Measurements from ENCODE around the gene IMMP2L.

IMMP2L gene

DNA sequence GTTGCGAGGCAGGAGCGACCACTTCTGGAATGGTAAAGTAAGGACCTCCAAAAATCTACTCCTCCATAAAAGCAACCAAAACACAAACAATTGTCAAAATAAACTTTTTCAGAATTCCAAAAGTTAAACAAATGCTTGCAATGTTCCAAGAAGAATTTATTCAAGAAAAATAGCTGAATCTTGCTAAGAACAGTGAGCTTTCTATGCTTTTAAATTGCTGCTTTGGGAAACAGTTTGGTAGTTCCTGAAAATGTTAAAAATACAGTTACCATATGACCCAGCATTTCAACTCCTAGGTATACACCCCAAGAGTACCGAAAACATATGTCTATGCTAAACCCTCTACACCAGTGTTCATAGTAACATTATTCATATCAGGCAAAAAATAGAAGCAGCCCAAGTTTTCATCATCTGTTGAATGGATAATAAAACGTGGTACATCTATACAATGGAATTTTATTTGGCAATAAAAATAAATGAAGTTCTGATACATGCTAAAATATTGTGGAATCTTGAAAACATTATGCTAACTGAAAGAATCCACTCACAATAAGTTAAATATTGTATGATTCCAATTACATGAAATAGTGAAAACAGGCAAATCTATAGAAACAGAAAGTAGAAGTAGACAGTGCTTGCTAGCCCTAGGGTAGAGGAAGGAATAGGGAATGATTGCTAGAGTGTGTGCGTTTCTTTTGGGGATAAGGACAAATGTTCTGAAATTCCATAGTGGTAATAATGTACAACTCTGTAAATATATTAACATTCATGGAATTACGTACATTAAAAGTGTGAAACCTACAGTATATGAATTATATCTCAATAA, 414.4 kb downstream of the IMMP2L start:
- DNase-seq (ENCODE audit: low spot score) = no peak

DNA sequence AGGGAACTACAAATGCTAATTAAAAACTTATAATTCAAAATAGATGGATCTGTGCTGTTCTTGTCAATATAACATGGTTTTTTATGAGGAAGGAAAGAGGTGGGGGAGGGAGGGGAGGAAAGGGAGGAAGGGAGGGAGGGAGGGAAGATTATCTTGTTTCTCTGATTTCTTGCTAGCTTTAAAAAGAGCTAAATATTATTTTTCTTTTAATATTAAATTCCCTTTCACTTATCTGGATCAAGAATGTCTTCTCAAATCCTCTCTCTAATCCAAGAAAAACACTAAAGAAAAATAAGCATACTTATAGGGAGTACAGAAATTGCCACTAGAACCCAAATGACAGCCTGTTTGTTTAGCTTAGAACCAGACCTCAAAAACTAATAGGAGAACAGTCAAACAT, 416.2 kb downstream of the IMMP2L start:
- no peak for DNase-seq (ENCODE audit: low spot score)

DNA sequence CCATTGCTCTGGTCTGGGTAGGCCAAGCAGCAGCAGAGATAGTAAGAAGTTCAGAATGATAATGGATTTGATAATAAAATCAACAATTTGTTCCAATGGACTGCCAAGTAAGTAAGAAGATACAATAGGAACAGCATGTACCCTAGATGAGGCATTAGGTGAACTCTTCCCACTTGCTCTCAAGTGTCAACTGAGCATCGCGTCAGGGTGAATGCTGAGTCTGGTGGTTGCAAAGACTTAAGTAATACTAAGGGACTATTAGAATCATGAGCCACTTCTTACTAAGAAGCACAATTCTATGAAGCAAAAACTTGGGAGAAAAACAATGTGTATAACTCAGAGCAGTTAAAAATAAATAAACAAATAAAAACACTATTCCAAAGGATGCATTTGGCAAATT, 416.8 kb downstream of the IMMP2L start:
- DNase-seq (ENCODE audit: low spot score) = no peak

DNA sequence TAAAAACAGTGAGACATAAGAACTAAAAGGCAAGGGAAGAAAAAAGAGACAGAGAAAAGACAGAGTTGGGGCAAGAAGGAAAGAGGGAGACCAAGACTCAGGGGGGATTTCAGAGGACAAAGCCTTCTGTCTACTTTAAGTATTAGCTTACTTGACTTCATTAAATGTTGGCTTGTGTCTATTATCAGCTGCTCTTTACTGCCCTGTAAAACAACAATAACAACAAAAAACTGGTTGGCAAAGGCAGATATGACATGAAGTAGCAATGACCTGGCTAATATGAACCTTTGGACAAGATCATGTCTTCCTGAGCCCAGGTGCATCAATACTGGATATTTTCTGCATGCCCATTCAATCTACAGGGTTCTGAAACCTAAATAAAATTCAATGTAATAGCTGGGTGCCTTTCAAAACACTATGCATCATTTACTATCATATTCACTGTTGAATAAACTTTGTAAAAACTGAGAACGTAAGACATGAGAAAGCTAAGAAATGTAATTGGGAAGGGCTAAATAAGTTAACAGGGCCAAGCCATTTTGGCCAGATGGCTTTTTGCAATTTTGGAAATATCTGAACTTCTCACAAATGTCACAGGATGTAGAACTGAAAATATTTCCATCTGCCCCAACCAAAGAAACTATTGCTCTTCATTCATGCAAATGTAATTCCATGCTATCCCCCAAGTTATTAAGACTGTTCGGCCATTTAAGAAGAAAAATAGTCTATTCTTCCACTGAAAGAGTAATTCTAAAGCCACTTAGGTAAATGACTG, 422.0 kb downstream of the IMMP2L start:
- DNase-seq (ENCODE audit: low spot score) = no peak

DNA sequence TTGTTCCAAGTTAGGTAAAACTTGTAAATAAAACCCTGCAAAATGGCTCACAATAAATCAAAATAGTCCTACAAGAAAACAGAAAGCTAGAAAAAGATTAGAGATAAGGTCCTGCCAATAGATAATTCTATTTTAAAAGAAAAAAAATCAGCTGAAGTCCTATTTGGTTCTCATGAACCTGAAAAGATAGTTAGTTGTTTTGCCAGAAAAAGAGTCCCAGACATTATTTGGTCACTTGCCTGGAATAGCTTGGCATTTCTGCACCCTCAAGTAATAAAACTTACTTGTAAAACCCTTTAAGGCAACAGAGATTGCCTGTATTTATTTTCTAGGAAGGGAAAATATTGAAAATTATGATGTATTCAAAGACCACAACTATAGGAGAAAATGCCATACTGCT, 423.7 kb downstream of the IMMP2L start:
- DNase-seq (ENCODE audit: low spot score) = no peak

DNA sequence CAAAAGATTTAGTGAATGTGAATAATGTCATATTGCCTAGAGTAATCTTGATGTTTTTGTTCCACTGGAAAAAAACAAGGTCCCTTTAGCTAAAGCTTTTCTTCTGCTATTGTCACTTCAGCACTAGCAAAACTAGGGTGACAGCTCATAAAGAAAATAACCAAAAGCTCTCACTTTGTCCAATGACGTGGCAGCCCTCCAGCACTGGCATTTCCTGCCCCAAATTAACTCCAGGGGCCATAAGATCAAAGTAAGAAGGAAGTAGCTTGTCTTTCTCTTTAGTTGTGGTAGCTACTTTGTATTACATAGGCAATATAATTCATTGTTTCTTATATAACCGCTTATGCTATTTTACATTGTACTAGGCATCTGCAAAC, 424.1 kb downstream of the IMMP2L start:
- DNase-seq (ENCODE audit: low spot score) = no peak

DNA sequence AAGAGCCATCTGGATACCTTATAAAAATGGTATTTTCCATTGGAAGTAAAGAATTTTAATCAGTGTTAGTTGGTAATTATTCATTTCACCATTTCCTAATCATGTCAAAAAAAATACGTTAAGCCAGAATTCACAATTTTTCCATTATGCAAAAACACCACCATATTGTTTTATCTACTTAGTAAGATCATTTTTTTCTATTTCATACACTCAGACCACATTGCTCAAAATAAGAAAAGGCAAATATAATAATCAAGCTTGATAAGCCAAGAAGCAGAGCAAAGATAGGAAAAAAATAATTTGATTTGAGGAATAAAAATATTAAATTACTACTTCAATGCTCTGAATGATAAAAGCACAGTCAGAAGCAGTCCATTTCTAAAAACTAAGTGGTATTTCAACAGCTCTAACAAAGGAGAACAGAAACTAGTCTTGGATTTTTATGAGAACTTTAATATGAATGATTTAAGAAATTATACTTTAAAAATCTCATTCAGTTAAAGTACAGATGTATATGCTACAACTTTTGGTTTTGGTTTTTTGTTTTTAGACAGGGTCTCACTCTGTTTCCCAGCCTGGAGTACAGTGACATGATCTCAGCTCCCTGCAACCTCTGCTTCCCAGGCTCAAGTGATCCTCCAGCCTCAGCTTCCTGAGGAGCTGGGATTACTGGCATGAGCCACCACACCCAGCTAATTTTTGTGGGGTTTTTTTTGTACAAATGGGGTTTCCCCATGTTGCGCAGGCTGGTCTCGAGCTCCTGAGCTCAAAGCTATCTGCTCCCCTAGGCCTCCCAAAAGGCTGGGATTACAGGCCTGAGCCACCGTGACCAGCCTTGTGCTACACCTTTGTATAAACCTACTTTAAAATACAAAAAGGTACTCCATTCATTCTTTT, 424.7 kb downstream of the IMMP2L start:
- DNase-seq (ENCODE audit: low spot score) = no peak

DNA sequence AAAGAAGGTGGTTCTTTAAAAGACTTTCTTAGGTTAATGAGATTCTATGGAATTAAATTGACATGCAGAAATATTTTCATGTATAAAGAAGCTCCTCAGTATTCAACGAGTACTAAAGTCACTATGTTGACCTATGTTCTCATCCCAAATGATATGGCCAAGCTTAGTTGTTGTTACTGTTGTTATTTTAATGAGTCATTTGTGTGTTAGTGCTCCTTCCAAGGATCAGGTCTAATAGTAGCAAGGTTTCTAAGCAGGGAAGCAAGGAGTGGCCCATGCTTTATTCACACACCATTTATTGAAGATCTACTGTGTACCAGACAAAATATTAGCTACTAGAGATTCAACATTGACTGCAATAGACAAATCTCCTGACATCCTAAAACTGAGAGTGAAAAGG, 429.5 kb downstream of the IMMP2L start:
- no peak for DNase-seq (ENCODE audit: low spot score)

DNA sequence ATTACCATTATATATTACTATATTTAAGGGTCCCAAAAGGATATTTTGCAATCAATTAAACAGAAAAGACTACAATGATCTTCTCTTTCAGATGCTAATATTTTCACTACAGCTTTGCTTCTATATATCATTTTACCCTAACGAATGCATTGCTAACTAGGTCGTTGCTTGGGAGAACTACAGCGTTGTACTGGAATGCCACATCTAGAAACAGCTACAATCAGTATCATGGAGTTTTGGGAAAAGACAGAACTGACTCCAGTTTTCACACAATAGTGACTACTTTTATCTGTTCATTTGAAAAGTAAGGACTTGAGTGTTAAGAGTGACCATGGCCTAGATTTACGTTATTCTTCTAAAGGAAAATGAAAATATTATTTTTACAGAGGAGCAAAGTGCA, 432.9 kb downstream of the IMMP2L start:
- no peak for DNase-seq (ENCODE audit: low spot score)

DNA sequence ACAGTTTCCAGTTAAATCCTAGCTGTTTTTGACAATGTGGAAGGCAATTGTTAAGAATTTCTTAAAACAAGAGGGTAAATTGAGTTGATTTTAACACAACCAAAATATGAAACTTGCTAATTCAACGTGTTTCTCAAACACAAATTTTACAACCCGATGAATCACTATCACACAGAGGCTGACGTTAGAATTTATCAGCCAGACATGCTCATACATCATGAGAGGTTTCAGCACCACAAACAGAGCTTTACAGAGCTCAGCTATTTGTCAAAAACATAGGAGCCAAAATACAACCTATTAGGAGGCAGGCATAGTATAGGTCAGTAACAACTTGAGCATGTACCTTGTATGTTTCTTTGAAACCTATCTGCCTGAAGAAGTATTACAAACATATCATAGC, 435.3 kb downstream of the IMMP2L start:
- no peak for DNase-seq (ENCODE audit: low spot score)

DNA sequence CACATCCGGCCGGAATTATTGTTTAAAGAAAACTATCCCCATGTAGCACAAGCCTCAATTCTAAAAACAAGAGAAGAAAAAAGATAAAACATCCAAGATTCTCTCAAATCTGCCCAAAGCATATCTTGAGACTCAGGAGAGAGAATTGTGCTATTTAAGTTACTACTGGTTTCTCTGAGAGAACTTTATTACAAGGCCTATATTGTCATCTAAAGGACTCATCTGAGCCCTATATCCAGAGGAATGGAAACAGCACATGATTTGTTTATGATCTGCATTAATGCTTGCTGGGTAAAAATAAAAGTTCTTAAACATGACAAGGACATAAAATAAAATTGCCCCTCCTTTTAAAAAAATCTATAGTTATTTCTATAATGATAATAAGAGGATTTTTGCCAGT, 446.3 kb downstream of the IMMP2L start:
- no peak for DNase-seq (ENCODE audit: low spot score)

DNA sequence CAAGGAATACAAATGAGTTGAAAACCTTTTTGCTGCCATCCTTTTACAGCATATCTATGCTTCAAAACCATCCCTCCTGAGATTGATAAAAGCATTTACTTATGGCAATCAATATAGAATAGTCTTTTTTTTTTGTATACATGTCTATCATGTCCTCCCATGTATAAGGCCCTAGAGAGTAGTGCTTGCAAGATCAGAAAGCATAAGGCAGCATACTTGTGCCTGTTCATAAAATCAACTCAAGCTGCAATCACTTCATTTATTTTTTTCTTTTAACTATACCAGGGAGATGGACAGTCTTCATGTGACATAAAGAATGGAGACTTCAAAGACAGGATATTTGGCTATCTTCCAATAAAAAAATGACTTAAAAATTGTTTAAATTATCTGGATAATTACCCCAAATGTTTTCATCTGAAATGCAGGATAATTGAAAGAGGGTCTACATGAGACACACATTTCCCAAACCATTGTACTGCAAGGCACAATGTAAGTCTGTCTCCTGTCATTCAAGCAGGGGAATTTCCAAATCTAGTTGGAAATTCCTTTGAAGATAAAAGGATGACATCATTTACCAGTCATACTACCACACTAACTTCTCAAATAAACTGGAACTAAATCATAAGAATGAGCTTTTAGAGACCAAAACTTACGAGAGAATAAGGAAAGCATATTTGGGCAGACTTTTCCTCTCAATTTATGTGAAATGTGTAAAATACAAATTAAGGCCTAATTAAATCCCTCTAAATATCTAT, 448.9 kb downstream of the IMMP2L start:
- no peak for DNase-seq (ENCODE audit: low spot score)

DNA sequence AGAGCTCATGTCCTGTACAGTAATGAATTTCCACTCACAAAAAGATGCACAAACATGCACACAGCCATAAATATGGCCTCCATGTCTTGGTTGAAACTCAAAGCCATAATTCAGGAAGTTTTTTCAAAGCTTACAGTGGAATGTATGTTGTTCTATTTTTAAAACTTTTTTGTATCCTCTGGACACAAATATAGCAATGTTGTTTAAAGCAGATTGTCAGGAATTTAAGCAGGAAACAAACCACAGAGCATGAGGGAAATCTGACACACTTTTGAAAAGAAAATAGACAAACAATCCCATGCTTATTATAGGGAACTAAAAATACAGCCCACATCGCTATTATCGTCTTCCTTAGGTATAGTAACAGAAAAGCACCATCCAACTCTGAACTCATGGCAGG, 449.9 kb downstream of the IMMP2L start:
- no peak for DNase-seq (ENCODE audit: low spot score)

DNA sequence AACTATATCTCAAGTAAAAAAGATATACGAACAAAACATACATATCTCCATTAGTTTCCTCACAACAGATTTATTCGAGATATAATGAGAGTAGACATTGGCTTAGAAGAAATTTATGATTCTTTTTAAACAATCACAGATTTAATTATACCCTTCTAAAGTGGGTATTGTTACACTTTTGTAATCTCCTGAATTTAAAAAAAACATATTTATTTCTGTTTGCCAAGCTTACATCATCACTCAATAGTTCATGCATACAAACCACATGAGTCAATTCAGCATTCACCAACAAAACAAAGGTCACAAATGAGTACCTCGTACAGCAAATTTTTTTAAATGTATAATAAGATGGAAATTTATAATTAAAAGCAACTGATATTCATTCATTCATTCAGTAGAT, 453.8 kb downstream of the IMMP2L start:
- DNase-seq (ENCODE audit: low spot score) = no peak

DNA sequence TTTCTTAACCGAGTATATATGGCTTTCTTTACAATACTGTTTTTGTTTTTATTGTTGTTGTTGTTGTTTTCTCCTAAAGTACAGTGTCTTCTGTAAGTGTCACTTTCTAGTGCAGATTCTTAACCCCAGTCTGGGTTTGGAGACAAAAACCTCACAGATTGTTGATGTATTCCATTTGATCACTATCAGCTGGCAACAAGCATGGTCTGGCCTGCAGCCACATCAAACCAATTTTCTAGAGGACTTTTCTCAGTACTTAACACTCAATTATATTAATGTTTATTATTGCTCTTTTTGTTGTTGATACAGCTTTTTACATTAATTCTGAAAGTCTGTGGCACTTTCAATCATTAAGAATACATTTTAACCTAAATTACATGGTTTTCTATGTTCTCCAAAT, 454.3 kb downstream of the IMMP2L start:
- DNase-seq (ENCODE audit: low spot score) = no peak

DNA sequence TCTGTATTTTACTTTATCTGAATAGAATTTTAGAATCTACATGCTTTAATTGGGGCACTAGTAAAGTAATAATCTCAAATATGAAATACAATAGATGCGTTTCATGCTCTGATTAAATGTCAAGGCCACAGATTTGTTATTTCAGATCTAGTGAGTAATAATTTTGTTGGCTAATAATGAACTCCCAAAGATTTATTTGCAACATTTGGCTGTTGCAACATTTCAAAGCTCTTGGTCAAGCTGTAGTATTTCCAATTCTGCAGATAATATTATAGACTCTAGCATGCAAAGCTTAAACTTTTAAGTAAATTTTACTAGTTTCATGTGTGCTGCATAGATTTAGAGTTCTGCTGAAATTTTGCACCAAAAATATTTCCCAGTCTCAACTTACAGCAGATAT, 454.7 kb downstream of the IMMP2L start:
- no peak for DNase-seq (ENCODE audit: low spot score)

DNA sequence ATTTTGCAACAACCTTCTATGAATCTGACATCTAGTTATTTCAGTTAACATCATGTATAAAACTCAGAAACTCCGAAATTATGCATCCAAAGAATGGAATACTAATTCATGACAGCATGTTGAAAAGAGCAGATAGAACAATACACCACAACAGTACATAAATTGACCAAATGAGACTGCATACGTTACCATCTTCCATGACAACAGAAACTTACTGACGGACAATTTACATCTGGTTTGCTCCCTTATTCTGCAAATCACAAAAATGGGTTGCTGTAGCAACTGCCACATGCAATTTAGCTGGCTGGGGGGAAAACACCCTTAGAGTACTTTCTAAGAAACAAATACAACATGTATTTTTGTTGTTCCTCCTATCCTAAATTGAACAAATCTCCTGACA, 457.0 kb downstream of the IMMP2L start:
- no peak for DNase-seq (ENCODE audit: low spot score)

DNA sequence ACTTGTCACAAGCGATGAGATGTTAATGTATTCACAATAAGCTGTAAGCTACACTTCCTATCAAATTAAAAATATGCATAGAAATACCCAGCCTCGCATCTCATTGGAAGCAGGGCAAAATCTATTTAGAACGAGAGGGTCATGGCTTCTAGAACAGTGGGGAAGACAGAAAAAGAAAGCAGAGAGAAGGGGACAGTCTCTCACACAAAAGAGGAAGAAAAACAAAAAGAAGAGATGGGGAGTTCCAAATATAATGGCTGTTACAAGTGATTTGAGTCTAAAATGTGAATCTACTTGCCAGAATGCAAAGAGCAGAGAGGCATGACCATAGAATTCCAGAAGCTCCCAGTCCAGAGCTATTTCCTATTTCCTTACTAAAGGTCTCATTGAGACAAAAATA, 457.6 kb downstream of the IMMP2L start:
- no peak for DNase-seq (ENCODE audit: low spot score)

DNA sequence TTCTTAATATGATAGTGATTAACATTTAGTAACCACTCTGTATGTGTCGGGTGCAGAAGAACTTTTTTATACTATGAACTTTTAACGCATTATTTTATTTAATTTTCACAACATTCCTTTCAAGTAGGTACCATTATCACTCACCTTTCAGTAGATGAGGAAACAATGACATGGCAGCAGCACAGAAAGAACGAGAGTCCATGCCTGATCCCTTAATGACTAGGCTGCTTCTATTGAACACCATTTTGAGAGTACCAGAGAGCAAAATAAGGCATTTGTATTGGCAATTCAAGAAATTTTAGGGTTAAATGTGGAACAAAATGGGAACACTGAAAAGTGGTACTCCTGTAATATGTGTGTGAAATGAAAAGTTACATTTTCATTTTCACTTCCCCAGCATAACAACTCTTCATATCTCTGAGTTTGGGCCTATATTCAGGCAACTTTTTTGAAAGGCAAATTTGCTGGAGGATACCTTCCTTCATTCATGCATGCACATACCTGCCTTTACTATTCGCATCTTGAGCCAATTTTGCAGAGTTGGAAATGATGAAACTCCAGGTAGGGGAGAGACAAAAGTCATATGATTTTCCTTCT, 458.5 kb downstream of the IMMP2L start:
- no peak for DNase-seq (ENCODE audit: low spot score)

DNA sequence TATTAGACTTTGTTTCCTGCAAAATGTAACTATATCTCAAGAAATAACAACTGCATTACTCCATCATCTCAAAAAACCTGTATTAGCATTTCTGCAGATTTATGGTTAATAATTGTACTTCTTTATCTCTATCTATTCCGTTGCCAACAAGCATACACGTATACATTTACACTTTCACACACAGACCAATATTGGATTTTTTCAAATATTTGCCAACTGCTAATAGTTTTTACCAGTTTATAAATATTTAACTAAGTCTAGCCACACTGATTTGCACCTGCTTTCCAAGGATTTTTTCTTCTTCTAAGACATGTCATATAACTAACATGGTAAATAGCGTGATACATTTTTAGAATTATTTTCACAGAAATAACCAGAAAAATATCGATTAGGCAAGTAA, 459.2 kb downstream of the IMMP2L start:
- DNase-seq (ENCODE audit: low spot score) = no peak

DNA sequence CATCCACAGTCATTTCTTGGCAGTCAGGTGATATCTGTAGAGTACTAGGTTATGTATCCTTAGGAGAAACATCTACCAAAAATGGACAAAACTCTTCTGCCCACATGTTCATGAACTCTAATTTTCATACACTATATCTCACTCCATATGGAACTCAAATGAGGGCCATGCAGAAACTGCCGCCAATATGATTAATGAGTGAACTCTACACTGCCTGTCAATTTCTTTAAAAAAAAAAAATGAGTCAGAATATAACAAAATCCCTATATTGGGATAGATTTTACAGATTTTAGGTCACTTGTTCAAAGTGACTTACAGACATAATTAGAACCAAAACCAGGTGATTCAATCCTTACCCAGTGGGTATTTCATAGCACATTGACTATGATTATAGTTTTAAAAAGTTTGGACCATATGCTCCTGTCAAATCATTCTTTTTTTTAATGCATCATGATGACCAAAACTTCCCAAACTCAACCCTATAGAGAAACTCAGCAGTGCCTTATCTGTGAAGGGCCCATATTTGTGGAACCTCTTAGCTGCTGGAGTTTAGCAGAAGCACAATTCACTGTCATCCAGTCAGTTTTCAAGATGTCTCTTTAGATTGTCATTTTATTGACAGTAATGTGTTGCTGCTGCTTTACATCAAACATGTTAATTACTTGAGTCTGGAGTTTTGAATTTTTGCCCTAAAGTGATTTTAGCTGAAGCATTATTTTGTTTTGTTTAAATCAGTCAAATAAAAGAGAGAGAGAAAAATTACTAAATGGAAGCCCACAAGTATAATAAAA, 460.2 kb downstream of the IMMP2L start:
- DNase-seq (ENCODE audit: low spot score) = no peak

Measured in D341Med (cell line).